Osteocyte (in vitro differentiated cells): Measurements from ENCODE around the gene CNGA1. TPM values are rescaled to one million over a fixed set of nuclear protein-coding genes. Genes with fewer than 3 reads are reported as not detected.

ENCODE experiments used
- DNase-seq: peaks from one replicate; pipeline ENCODE4 v3.0.0; 2021; ENCODE audit warnings: mixed read lengths; ENCODE audit not compliant: unreplicated experiment; ENCODE audit errors: extremely low spot score
- H3K27ac Mint-ChIP-seq: one replicate; pipeline ENCODE4 v1.8.0; 2021; ENCODE audit warnings: mild to moderate bottlenecking, mixed read lengths; ENCODE audit not compliant: unreplicated experiment
- H3K27me3 Mint-ChIP-seq: one replicate; pipeline ENCODE4 v1.8.0; 2021; ENCODE audit warnings: mixed read lengths; ENCODE audit not compliant: unreplicated experiment
- H3K36me3 Mint-ChIP-seq: one replicate; pipeline ENCODE4 v1.8.0; 2021; ENCODE audit warnings: mixed read lengths; ENCODE audit not compliant: unreplicated experiment
- H3K4me1 Mint-ChIP-seq: one replicate; pipeline ENCODE4 v1.8.0; 2021; ENCODE audit warnings: mixed read lengths; ENCODE audit not compliant: unreplicated experiment
- H3K4me3 Mint-ChIP-seq: one replicate; pipeline ENCODE4 v1.8.0; 2021; ENCODE audit warnings: mild to moderate bottlenecking, moderate library complexity, mixed read lengths; ENCODE audit not compliant: unreplicated experiment
- H3K9me3 Mint-ChIP-seq: one replicate; pipeline ENCODE4 v1.8.0; 2021; ENCODE audit warnings: mixed read lengths; ENCODE audit not compliant: unreplicated experiment
- total RNA-seq: library from RNA; stranded (reverse); gene quantifications from 2 replicates; pipeline ENCODE4 v1.2.1, GENCODE V29; 2021
- TF ChIP-seq, protein P1 (sequence below): fragments of 200-600 bp; sonication (generic); IDR thresholded peaks from 2 replicates; pipeline ENCODE4 v1.5.0; 2021; ENCODE audit warnings: antibody characterized with exemption, mild to moderate bottlenecking, moderate library complexity

The CNGA1 gene
- total RNA-seq, 1 donor from 2014 or later: not detected

DNA sequence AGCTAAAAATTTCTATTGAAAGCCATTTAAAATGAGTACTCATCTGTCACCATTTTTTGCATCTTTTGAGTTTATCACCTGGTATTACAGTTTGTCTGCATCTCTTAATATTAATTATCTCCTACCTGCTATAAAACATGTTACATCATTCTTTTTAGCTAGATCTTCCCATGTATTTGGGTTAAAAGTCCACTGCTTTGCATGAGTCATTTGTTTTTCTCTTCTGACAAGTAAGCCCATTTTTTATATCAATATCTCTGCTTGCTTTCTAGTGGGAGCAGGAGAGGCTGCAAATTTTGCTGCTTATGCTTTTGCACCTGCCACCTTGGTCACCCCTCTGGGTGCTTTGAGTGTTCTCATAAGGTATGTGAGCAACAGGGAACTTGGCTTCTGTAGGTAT lies 16.2 kb upstream of the CNGA1 start:
- no peak overlapping the region for H3K27ac Mint-ChIP-seq
- H3K4me3 Mint-ChIP-seq: no peak overlapping the region
- peaks cover 9% of the 10 kb centered on the region for H3K4me1 Mint-ChIP-seq
- TF ChIP-seq, protein P1, sequence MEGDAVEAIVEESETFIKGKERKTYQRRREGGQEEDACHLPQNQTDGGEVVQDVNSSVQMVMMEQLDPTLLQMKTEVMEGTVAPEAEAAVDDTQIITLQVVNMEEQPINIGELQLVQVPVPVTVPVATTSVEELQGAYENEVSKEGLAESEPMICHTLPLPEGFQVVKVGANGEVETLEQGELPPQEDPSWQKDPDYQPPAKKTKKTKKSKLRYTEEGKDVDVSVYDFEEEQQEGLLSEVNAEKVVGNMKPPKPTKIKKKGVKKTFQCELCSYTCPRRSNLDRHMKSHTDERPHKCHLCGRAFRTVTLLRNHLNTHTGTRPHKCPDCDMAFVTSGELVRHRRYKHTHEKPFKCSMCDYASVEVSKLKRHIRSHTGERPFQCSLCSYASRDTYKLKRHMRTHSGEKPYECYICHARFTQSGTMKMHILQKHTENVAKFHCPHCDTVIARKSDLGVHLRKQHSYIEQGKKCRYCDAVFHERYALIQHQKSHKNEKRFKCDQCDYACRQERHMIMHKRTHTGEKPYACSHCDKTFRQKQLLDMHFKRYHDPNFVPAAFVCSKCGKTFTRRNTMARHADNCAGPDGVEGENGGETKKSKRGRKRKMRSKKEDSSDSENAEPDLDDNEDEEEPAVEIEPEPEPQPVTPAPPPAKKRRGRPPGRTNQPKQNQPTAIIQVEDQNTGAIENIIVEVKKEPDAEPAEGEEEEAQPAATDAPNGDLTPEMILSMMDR: no peak
- no peaks in the 10 kb centered on the region for H3K9me3 Mint-ChIP-seq
- no peaks in the 10 kb centered on the region for H3K36me3 Mint-ChIP-seq
- no peak for DNase-seq
- H3K27me3 Mint-ChIP-seq: peaks cover 8% of the 10 kb centered on the region

- no peak overlapping the region for H3K4me3 Mint-ChIP-seq
- H3K27ac Mint-ChIP-seq: peak overlapping the region; percentile 11
- no peak for DNase-seq
- TF ChIP-seq, protein P1: no peak
- no peaks in the 10 kb centered on the region for H3K9me3 Mint-ChIP-seq
- no peaks in the 10 kb centered on the region for H3K36me3 Mint-ChIP-seq
- peaks cover 8% of the 10 kb centered on the region for H3K27me3 Mint-ChIP-seq
- H3K4me1 Mint-ChIP-seq: peaks cover 9% of the 10 kb centered on the region
These were observed 15.5 kb upstream of the CNGA1 start for GRCh38 chr4:48031802-48032525.

GRCh38 chr4:48030470-48030869 lies 14.0 kb upstream of the CNGA1 start:
- Mint-ChIP-seq H3K27me3 (peaks cover 8% of the 10 kb centered on the region), H3K36me3 (no peaks in the 10 kb centered on the region), H3K27ac (no peak overlapping the region), H3K4me1 (peaks cover 9% of the 10 kb centered on the region), H3K9me3 (no peaks in the 10 kb centered on the region), H3K4me3 (no peak overlapping the region)
- TF ChIP-seq, protein P1: no peak
- no peak for DNase-seq

DNA sequence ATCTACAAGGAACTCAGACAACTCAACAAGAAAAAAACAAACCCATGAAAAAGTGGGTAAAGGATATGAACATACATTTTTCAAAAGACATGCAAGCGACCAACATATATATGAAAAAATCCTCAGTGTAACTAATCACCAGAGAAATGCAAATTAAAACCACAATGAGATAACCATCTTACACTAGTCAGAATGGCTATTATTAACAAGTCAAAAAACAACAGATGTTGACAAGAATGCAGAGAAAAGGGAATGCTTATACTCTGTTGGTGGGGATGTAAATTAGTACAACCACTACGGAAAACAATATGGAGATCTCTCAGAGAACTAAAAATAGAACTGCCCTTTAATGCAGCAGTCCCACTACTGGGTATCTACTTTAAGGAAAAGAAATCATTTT lies 12.2 kb upstream of the CNGA1 start:
- Mint-ChIP-seq H3K4me1 (peaks cover 9% of the 10 kb centered on the region), H3K4me3 (no peak overlapping the region), H3K36me3 (no peaks in the 10 kb centered on the region), H3K9me3 (no peaks in the 10 kb centered on the region), H3K27me3 (peaks cover 13% of the 10 kb centered on the region), H3K27ac (no peak overlapping the region)
- no peak for DNase-seq
- TF ChIP-seq, protein P1: no peak

GRCh38 chr4:48027653-48028052 lies 11.2 kb upstream of the CNGA1 start:
- DNase-seq: no peak
- H3K36me3 Mint-ChIP-seq: no peaks in the 10 kb centered on the region
- peaks cover 21% of the 10 kb centered on the region for H3K27me3 Mint-ChIP-seq
- H3K9me3 Mint-ChIP-seq: no peaks in the 10 kb centered on the region
- H3K4me1 Mint-ChIP-seq: peaks cover 9% of the 10 kb centered on the region
- H3K4me3 Mint-ChIP-seq: no peak overlapping the region
- H3K27ac Mint-ChIP-seq: no peak overlapping the region
- TF ChIP-seq, protein P1: no peak
